Neutrophil (primary cell): ENCODE results near the gene DMRT3.

ENCODE experiments used
- H3K27ac ChIP-seq: fragments of 200-600 bp; sonication (generic); 2 replicates; pipeline ENCODE4 v1.5.1; 2016; ENCODE audit warnings: mild to moderate bottlenecking, moderate library complexity
- H3K27me3 ChIP-seq: fragments of 200-600 bp; sonication (generic); 2 replicates; pipeline ENCODE4 v1.6.0; 2016; ENCODE audit warnings: mild to moderate bottlenecking
- H3K36me3 ChIP-seq: fragments of 200-600 bp; sonication (generic); 2 replicates; pipeline ENCODE4 v1.5.1; 2017
- H3K4me1 ChIP-seq, 2 experiments: fragments of 200-600 bp in 1 of 2; sonication (generic) in 1 of 2; 1 replicate in 1 of 2; 2 replicates in 1 of 2; pipeline versions ENCODE4 v1.5.1 to v1.6.1; 2013 to 2016; ENCODE audit warnings: low read depth in 1 of 2, low read length in 1 of 2, mild to moderate bottlenecking in 1 of 2, moderate library complexity in 1 of 2; ENCODE audit not compliant: control insufficient read depth in 1 of 2, insufficient read depth in 1 of 2
- H3K4me3 ChIP-seq, 2 experiments: fragments of 200-600 bp in 1 of 2; sonication (generic) in 1 of 2; 1 replicate in 1 of 2; 2 replicates in 1 of 2; pipeline ENCODE4 v1.5.1; 2013 to 2016; ENCODE audit warnings: low read depth in 1 of 2, low read length in 1 of 2, mild to moderate bottlenecking in 1 of 2, moderate library complexity in 1 of 2
- H3K9me3 ChIP-seq: fragments of 200-600 bp; sonication (generic); 2 replicates; pipeline ENCODE4 v1.5.1; 2016
- TF ChIP-seq, protein P1 (sequence below): fragments of 200-600 bp; sonication (generic); IDR thresholded peaks from 2 replicates; pipeline ENCODE4 v1.5.1; 2016; ENCODE audit warnings: antibody characterized with exemption

The DMRT3 gene

DNA sequence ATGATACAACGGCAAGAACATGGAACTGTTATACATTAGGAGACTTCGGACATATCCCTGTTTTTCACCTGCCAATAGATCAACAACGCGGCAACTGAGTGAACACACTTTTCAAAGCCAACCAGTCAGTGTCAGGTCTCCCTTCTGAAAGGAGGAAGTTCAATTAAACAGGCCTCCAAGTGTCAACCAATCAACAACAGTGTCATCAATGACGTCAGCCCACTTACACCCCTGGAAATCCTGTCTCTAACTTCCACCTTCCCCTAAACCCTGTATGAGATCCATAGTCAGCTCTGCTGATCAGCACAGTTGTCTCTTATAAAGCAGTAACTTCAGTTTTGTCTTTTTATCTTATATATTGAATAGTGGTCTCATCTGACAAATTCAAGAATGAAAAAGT is 36.6 kb downstream of the DMRT3 start:
- TF ChIP-seq, protein P1, sequence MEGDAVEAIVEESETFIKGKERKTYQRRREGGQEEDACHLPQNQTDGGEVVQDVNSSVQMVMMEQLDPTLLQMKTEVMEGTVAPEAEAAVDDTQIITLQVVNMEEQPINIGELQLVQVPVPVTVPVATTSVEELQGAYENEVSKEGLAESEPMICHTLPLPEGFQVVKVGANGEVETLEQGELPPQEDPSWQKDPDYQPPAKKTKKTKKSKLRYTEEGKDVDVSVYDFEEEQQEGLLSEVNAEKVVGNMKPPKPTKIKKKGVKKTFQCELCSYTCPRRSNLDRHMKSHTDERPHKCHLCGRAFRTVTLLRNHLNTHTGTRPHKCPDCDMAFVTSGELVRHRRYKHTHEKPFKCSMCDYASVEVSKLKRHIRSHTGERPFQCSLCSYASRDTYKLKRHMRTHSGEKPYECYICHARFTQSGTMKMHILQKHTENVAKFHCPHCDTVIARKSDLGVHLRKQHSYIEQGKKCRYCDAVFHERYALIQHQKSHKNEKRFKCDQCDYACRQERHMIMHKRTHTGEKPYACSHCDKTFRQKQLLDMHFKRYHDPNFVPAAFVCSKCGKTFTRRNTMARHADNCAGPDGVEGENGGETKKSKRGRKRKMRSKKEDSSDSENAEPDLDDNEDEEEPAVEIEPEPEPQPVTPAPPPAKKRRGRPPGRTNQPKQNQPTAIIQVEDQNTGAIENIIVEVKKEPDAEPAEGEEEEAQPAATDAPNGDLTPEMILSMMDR: no peak
- Histone ChIP-seq H3K36me3 (no peaks in the 10 kb centered on the region), H3K27ac (no peak overlapping the region), H3K9me3 (no peaks in the 10 kb centered on the region), H3K4me3 (no peak overlapping the region), H3K27me3 (peaks cover 43% of the 10 kb centered on the region), H3K4me1 (no peaks in the 10 kb centered on the region)

DNA sequence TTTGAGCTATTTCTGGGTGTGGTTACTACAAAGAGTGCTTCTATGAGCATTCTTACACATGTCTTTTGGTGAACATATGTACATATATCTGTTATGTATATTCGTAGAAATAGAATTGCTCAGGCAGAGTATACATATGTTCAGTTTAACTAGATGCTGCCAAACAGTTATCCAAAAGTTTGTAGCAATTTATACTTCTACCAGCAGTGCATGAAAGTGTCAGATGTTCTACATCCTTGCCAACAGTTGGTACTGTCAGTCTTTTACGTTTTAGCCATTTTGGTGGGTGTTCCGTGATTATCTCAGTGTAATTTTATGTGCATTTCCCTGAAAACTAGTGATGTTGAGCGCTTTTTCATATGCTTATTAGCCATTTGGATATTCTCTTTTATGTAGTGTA is 37.8 kb downstream of the DMRT3 start:
- H3K27ac ChIP-seq: no peak overlapping the region
- H3K9me3 ChIP-seq: no peaks in the 10 kb centered on the region
- peaks cover 48% of the 10 kb centered on the region for H3K27me3 ChIP-seq
- no peaks in the 10 kb centered on the region for H3K4me1 ChIP-seq
- no peak overlapping the region for H3K4me3 ChIP-seq
- TF ChIP-seq, protein P1: no peak
- no peaks in the 10 kb centered on the region for H3K36me3 ChIP-seq

DNA sequence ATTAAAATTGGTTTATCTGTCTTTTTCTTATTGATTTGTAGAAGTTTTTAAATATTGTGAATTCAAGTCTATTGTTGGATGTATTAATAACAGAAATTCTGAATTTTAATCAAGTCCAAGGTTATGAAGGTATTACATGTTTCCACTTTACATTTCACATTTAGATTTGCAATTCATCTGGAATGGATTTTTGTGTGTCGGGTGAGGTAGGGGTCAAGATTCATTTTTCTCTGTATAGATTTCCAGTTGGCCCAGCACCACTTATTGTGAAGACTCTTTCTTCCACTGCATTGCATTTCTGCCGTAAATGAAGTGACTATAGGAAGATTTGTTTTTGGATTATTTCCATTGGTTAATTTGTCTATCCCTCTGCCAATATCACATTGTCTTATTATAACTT is 38.2 kb downstream of the DMRT3 start:
- H3K4me3 ChIP-seq: no peak overlapping the region
- TF ChIP-seq, protein P1: no peak
- no peaks in the 10 kb centered on the region for H3K36me3 ChIP-seq
- H3K9me3 ChIP-seq: no peaks in the 10 kb centered on the region
- no peaks in the 10 kb centered on the region for H3K4me1 ChIP-seq
- no peak overlapping the region for H3K27ac ChIP-seq
- peaks cover 53% of the 10 kb centered on the region for H3K27me3 ChIP-seq

DNA sequence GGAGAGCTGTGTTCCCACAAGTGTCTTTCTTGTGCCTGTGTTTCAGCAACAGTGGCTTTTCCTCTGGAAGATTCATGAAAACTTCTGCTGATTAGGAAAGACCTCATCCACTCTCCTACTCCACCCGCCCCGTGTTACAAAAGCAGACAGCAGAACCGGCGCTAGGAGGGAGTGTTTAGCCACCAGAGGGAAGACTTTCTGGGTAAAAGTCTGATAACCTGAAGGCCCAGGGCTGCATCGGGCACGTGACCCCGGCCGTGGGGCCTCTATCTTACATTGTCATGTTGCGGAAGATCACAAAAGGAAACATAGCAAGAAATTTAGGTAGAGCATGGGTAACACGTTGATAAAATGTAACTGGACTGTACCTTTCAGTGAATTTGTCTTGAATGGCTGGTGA is 41.7 kb downstream of the DMRT3 start:
- Histone ChIP-seq H3K36me3 (no peaks in the 10 kb centered on the region), H3K27ac (no peak overlapping the region), H3K27me3 (peaks cover 76% of the 10 kb centered on the region), H3K4me1 (no peaks in the 10 kb centered on the region), H3K9me3 (no peaks in the 10 kb centered on the region), H3K4me3 (no peak overlapping the region)
- TF ChIP-seq, protein P1: no peak

DNA sequence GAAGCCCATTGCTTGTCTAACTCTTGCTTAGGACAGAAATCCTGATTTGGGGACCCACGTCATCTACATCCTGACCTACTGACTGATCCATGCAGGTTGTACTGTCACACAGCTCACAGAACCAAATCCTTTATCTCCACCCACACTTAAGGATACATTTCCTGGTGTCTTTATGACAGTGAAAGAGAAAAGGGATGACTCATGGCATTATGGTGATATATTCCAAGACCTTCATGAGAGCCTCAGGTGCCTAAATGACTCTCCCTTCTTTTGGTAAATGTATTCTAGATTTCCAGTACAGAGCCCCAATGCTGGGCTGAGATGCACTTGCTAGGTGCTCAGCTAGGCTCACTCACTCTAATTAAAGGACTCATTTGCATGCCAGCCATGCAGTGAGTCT is 47.7 kb downstream of the DMRT3 start:
- no peaks in the 10 kb centered on the region for H3K4me1 ChIP-seq
- no peak overlapping the region for H3K27ac ChIP-seq
- TF ChIP-seq, protein P1: no peak
- no peak overlapping the region for H3K4me3 ChIP-seq
- no peaks in the 10 kb centered on the region for H3K36me3 ChIP-seq
- no peaks in the 10 kb centered on the region for H3K9me3 ChIP-seq
- peaks cover 75% of the 10 kb centered on the region for H3K27me3 ChIP-seq

DNA sequence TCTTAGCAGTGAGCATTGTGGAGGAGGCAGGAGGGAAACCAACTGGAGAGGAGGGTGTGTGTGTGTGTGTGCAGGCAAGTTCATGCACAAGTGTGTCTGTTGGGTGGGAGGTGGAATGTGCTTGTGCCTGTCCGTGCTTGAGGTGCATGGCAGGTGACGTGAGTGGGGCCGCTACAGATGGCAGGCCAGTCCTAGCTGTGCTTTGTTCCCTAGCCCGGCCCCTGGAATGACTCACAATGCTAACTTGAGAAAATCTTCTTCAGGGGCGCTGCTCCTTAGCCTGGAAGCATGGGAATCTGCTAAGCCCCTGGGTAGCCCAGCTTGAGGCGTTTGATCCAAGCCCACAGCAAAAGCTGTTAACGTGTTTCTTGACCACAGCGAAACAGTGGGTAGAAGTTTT is 48.7 kb downstream of the DMRT3 start:
- H3K9me3 ChIP-seq: no peaks in the 10 kb centered on the region
- TF ChIP-seq, protein P1: no peak
- H3K27ac ChIP-seq: no peak overlapping the region
- H3K4me3 ChIP-seq: no peak overlapping the region
- no peaks in the 10 kb centered on the region for H3K36me3 ChIP-seq
- peaks cover 75% of the 10 kb centered on the region for H3K27me3 ChIP-seq
- H3K4me1 ChIP-seq: no peaks in the 10 kb centered on the region
